BJ (cell line): ENCODE data around the gene PHF10. TPM values are rescaled to one million over a fixed set of nuclear protein-coding genes. Genes with fewer than 3 reads are reported as not detected.

Experiments
- CTCF ChIA-PET: fragments of 350-600 bp; formaldehyde crosslinking; extraction: SDS; loops from one replicate; lab custom pipeline; 2021; ENCODE audit warnings: antibody characterized with exemption, inconsistent platforms; lab: Yijun Ruan, JAX
- POLR2A ChIA-PET: fragments of 300-600 bp; sonication (Branson Sonifier 250); formaldehyde crosslinking; extraction: SDS; loops from one replicate; lab custom pipeline; 2021; ENCODE audit warnings: antibody characterized with exemption; lab: Charles Lee
- DNase-seq: peaks from one replicate; pipeline ENCODE4 v3.0.0-alpha.2; 2011; ENCODE audit warnings: low read depth
- H3K27me3 ChIP-seq: 2 replicates; pipeline ENCODE4 v1.6.0; 2011; ENCODE audit warnings: low read length; ENCODE audit not compliant: control insufficient read depth, insufficient read depth
- H3K36me3 ChIP-seq: 2 replicates; pipeline ENCODE4 v1.5.1; 2011; ENCODE audit warnings: low read length; ENCODE audit not compliant: control insufficient read depth, insufficient read depth
- H3K4me3 ChIP-seq: 2 replicates; pipeline ENCODE4 v1.5.1; 2011; ENCODE audit warnings: low read depth, mild to moderate bottlenecking, control low read depth, low read length
- CTCF ChIP-seq: IDR thresholded peaks from 2 replicates; pipeline ENCODE4 v1.5.1; 2011; ENCODE audit warnings: low read depth, mild to moderate bottlenecking, control low read depth, inconsistent platforms, low read length, moderate library complexity; ENCODE audit not compliant: insufficient read depth
- polyA plus RNA-seq: library from polyadenylated mRNA; depleted of rRNA; stranded (reverse); fragments of >200 nt; gene quantifications from 2 replicates; pipeline ENCODE4 v1.2.3, GENCODE V29; 2011

The PHF10 gene
- polyA plus RNA-seq, 1 experiment = 9.8 TPM

- TF ChIP-seq CTCF = no peak
- POLR2A ChIA-PET = no interaction called here
- H3K36me3 ChIP-seq = no peaks in the 10 kb centered on the region
- DNase-seq = no peak
- H3K27me3 ChIP-seq = no peaks in the 10 kb centered on the region
- H3K4me3 ChIP-seq = no peak overlapping the region
- CTCF ChIA-PET = no interaction called here
Observed at GRCh38 chr6:169745405-169745804, 21.1 kb upstream of the PHF10 start.

- CTCF ChIA-PET = no interaction called here
- POLR2A ChIA-PET = no interaction called here
Observed at GRCh38 chr6:169741344-169741743, 17.0 kb upstream of the PHF10 start.

GRCh38 chr6:169738976-169739529 lies 14.8 kb upstream of the PHF10 start:
- Histone ChIP-seq H3K36me3 (no peaks in the 10 kb centered on the region), H3K4me3 (no peak overlapping the region), H3K27me3 (no peaks in the 10 kb centered on the region; the same call in none of the 2 replicates)
- POLR2A ChIA-PET = interaction anchor here (0.6 kb wide), 1 partner anchor 14 kb away, joined by 3 read pairs; no protein-coding TSS in a partner anchor
- CTCF ChIA-PET = no interaction called here
- TF ChIP-seq CTCF = no peak
- DNase-seq = no peak

More at GRCh38 chr6:169741344-169741743, 17.0 kb upstream of the PHF10 start:
- no peak for DNase-seq
- TF ChIP-seq CTCF = no peak
- no peak overlapping the region for H3K4me3 ChIP-seq
- H3K27me3 ChIP-seq = no peaks in the 10 kb centered on the region; the same call in none of the 2 replicates
- no peaks in the 10 kb centered on the region for H3K36me3 ChIP-seq

GRCh38 chr6:169738204-169738975 lies 14.1 kb upstream of the PHF10 start:
- Histone ChIP-seq H3K36me3 (no peaks in the 10 kb centered on the region), H3K27me3 (no peaks in the 10 kb centered on the region; the same call in none of the 2 replicates), H3K4me3 (no peak overlapping the region)
- no peak for DNase-seq
- ChIA-PET POLR2A (interaction anchor here (0.6 kb wide), 1 partner anchor 13 kb away, joined by 3 read pairs; no protein-coding TSS in a partner anchor), CTCF (no interaction called here)
- no peak for TF ChIP-seq CTCF

- ChIA-PET POLR2A (no interaction called here), CTCF (no interaction called here)
- no peak for DNase-seq
- Histone ChIP-seq H3K36me3 (no peaks in the 10 kb centered on the region), H3K27me3 (no peaks in the 10 kb centered on the region), H3K4me3 (no peak overlapping the region)
- no peak for TF ChIP-seq CTCF
Observed at GRCh38 chr6:169729961-169730360, 5.7 kb upstream of the PHF10 start.
